Measurements from ENCODE around the gene CNPY1. TPM values are rescaled to one million over a fixed set of nuclear protein-coding genes. Genes with fewer than 3 reads are reported as not detected.

Gene CNPY1
- polyA plus RNA-seq, 1 experiment: not detected

DNA sequence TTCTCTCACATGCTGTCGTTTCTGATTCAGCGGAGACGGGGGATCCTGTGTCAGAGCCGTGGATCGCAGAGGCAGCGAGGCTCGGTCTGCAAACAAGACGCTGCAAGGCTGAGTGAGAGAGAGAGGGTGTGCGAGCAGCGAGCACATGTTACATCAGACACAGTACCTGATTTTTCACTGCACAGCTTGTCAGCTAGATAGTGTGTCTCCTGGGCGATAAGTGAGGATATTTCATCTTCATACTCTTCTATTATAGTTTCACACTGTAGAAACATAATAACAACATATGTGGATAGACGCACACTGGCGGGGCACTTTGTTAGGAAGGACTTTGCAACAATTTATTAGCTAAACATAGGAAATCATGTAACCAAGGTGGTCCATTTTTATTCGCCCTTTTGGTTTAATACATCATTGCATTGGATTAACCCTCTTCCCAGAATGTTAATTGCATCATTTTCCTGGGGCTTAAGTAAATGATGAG is 39.5 kb downstream of the CNPY1 start:
- no peaks in the 10 kb centered on the region; the same call in 1 of the 2 replicates for H3K9me3 ChIP-seq (ENCODE audit: control insufficient read depth, insufficient read depth, low read length)
- POLR2A ChIA-PET: no interaction called here
- no peak for DNase-seq (ENCODE audit: low read depth, low spot score)
- peaks cover 46% of the 10 kb centered on the region for H3K27me3 ChIP-seq (ENCODE audit: control insufficient read depth, insufficient read depth, low read length)
- CTCF ChIA-PET: interaction anchor here (1.3 kb wide), 1 partner anchor 580 kb away, joined by 3 read pairs; no protein-coding TSS in a partner anchor
- H3K4me3 ChIP-seq (ENCODE audit: low read depth, low read length): peak overlapping the region; percentile 7; the same call in 1 of the 2 replicates
- TF ChIP-seq, protein P1, sequence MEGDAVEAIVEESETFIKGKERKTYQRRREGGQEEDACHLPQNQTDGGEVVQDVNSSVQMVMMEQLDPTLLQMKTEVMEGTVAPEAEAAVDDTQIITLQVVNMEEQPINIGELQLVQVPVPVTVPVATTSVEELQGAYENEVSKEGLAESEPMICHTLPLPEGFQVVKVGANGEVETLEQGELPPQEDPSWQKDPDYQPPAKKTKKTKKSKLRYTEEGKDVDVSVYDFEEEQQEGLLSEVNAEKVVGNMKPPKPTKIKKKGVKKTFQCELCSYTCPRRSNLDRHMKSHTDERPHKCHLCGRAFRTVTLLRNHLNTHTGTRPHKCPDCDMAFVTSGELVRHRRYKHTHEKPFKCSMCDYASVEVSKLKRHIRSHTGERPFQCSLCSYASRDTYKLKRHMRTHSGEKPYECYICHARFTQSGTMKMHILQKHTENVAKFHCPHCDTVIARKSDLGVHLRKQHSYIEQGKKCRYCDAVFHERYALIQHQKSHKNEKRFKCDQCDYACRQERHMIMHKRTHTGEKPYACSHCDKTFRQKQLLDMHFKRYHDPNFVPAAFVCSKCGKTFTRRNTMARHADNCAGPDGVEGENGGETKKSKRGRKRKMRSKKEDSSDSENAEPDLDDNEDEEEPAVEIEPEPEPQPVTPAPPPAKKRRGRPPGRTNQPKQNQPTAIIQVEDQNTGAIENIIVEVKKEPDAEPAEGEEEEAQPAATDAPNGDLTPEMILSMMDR (IDR thresholded peaks at IDR 0.05; ENCODE audit: low read depth, low read length): no peak
- H3K27ac ChIP-seq (ENCODE audit: low read depth, low read length): no peak overlapping the region

DNA sequence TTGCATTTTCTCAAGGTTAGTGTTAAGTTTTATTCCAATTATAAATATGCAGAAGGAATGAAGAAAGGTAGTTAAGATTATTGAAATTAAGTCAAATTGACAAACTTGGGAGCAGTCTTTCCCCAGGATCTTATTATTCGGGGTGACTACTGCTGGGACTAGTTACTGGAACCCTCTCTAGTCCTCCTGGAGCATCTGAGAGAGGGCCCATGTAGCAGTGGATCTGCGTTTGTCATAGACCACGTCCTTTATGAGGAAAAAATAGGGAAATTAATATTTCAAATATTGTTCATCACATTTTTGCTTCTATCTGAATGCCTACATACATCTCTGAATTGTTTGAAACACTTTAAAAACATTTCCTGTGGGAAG is 41.0 kb downstream of the CNPY1 start:
- DNase-seq (ENCODE audit: low read depth, low spot score): no peak
- Histone ChIP-seq H3K9me3 (ENCODE audit: control insufficient read depth, insufficient read depth, low read length) (no peaks in the 10 kb centered on the region; the same call in 1 of the 2 replicates), H3K4me3 (ENCODE audit: low read depth, low read length) (no peak overlapping the region), H3K27me3 (ENCODE audit: control insufficient read depth, insufficient read depth, low read length) (peaks cover 42% of the 10 kb centered on the region), H3K27ac (ENCODE audit: low read depth, low read length) (no peak overlapping the region)
- CTCF ChIA-PET: interaction anchor here (1.3 kb wide), 1 partner anchor 578 kb away, joined by 3 read pairs; no protein-coding TSS in a partner anchor
- TF ChIP-seq, protein P1 (IDR thresholded peaks at IDR 0.05; ENCODE audit: low read depth, low read length): no peak
- POLR2A ChIA-PET: no interaction called here

DNA sequence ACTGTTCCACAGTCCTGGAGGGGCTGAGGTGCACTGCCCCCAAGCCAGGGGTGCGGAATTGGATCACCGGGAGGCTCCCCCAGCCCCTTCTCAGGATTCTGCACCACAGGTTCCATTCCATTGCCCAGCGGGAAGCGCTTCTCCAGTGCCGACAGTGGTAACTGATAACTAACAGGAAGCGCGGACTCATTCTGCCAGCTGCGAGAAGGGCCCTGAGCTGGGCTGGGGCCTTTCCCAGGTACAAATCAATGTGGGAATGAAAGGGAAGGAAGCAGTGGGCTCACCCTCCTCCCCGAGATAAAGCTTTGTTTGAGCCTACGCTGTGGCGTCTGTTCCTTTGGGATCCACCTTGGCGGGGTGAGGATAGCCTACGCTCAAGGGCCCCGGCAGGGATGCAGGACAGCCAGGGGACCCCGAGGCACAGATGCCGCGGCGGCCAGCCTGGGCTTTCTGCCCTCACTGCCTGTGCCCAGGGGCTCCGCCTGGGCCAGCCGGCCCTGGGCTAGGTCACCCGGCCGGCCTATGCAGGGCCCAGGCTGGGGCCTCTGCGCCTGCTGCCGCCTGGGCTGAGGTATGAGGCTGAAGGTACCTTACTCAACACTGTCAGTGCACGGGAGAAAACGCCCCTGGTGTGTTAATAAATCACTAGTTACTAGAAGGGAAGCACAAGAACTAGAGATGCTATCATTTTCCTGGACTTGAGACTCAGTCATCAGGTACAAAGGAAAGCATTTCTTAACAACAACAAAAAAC is 49.0 kb downstream of the CNPY1 start:
- TF ChIP-seq, protein P1 (IDR thresholded peaks at IDR 0.05; ENCODE audit: low read depth, low read length): no peak
- Histone ChIP-seq H3K27me3 (ENCODE audit: control insufficient read depth, insufficient read depth, low read length) (peaks cover 7% of the 10 kb centered on the region), H3K4me3 (ENCODE audit: low read depth, low read length) (no peak overlapping the region), H3K27ac (ENCODE audit: low read depth, low read length) (no peak overlapping the region), H3K9me3 (ENCODE audit: control insufficient read depth, insufficient read depth, low read length) (no peaks in the 10 kb centered on the region; the same call in 1 of the 2 replicates)
- no peak for DNase-seq (ENCODE audit: low read depth, low spot score)
- CTCF ChIA-PET: no interaction called here
- POLR2A ChIA-PET: no interaction called here

DNA sequence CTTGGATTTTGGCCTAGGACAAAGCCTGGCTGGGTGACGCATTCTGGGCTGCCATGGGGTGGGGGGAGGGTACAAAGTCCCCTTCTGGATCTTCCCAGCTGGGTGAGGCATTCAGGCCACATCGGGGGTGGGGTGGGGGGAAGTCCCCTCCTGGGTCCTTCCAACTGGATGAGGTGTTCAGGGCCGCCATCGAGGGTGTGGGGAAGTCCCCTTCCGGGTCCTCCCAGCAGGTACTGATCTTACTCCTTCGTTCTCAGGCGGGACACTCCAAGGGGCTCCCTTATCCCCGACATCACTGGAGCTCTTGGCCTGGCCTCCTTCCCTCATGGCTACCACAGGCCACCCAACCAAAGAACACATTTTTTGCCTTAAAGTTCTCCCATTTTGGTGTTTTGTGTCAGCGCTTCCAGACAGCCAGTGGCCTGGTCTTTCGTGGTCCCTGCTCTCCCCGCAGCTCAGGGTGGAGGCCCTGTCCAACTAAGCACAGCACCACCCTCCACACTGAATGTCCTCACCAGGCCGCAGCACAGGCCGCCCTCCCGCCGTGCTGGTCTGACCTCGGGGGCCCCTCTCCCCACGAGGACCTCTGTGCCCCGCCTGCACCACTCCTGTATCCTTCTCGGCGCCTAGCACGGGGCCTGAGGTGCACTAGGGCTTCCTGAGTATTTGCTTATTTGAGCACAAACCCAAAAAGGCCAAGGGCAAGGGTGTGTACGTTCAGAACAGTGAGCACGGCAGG is 49.9 kb downstream of the CNPY1 start:
- ChIA-PET CTCF (no interaction called here), POLR2A (no interaction called here)
- no peak for DNase-seq (ENCODE audit: low read depth, low spot score)
- H3K27me3 ChIP-seq (ENCODE audit: control insufficient read depth, insufficient read depth, low read length): peaks cover 9% of the 10 kb centered on the region
- peaks cover 1% of the 10 kb centered on the region; the same call in 1 of the 2 replicates for H3K9me3 ChIP-seq (ENCODE audit: control insufficient read depth, insufficient read depth, low read length)
- no peak overlapping the region for H3K4me3 ChIP-seq (ENCODE audit: low read depth, low read length)
- H3K27ac ChIP-seq (ENCODE audit: low read depth, low read length): no peak overlapping the region
- TF ChIP-seq, protein P1 (IDR thresholded peaks at IDR 0.05; ENCODE audit: low read depth, low read length): no peak

All from AG04450 (cell line).